GM21825 (cell line): Measurements from ENCODE around the gene ARPC5L.
A peak's percentile ranks its signal among the peaks of the same experiment; 100 is the strongest.
"Not testable (repeated sequence)": the region's sequence is repeated elsewhere in the genome, so short reads cannot be mapped to it uniquely, and the experiment has no call there.

ENCODE experiments used
- ATAC-seq: cut with Tn5 transposase; IDR thresholded peaks from one replicate; pipeline ENCODE4 v1.9.1; 2021; ENCODE audit warnings: mild to moderate bottlenecking, moderate library complexity; ENCODE audit not compliant: unreplicated experiment

ARPC5L gene

DNA sequence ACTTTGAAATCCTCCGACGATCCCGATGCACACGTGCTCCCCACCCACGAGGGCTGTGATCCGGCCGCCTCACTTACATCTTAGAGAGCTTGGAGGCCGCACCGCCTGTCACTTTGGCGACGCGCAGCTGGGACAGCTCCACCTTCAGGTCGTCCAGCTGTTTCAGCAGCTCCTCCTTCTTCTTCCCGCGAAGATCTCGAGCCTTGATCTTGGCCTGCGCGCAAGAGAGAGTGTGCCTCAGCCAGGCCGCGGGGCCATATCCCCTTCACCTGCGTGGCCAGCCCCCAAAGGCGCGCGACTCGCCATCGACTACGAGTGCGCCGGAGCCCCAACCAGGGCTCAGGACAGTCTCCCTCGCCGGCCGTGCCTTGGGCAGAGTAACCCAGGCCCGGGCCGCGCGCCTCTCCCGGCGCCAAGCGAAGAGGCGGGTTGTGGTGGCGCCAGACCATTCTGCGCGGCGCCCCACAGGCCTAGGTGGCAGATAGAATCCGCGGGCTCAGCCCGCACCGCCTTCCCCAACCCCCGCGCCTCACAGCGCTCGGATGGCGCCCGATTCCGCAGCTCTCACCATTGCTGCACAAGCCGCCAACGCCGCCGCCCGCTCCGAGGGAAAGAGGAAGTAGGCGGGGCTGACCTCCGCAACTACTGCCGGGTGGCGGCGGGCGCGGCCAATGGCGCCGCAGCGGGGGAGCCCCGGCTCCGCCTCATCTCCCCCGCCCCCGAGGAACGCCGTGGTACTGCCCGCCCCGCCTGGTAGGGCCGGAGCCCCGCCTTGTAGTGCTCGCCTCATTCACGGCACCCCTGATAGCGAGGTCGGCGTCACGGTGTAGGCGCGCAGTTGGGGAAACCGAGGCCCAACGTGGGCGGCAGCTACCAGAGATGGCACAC lies at the start of gene ARPC5L, which contains the start of gene RPL35:
Gene ARPC5L, plus strand, starts transcription at position 789 of the 888 bp plus-strand sequence. CDS start 7,161 bp downstream, outside the sequence.
Gene RPL35, minus strand, starts transcription at position 616 of the 888 bp plus-strand sequence. Its CDS starts 45 bp downstream, at position 571.
- peak; percentile 90 for ATAC-seq

DNA sequence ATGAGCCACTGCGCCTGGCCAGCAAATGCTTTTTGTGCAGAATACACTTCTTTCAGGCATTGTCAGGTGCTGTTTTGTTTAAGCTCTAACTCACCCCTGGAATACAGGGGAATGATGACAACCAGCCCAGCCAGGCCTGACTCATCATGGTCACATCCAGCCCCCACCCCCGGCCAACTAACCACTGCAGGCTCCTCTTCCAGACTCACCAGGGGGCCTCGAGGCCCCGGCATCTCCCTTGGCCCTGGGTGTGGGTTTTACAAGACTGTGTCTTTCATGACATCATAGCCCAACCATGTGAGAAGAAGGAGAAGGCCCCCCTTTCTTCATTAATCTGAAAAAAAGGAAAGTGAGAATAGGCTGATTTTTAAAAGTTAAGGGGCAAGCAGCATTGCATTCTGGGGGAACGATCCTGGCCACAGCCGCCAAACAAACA lies 49.5 kb upstream of the ARPC5L start:
- no peak for ATAC-seq

DNA sequence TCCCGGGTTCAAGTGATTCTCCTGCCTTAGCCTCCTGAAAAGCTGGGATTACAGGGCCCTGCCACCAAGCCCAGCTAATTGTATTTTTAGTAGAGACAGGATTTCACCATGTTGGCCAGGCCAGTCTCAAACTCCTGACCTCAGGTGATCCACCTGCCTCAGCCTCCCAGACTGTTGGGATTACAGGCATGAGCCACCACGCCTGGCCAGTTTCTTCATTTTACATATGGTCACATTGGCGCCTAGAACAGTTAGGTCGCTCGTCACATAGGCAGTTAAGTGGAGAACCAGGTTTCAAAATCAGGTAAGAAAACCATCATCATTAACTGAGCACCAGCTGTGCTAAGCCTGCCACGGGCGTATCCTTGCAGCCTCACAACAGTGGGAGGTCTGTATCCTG lies 48.9 kb upstream of the ARPC5L start:
- no peak for ATAC-seq

GRCh38 chr9:124813501-124814163 lies 48.3 kb upstream of the ARPC5L start:
- ATAC-seq = no peak

DNA sequence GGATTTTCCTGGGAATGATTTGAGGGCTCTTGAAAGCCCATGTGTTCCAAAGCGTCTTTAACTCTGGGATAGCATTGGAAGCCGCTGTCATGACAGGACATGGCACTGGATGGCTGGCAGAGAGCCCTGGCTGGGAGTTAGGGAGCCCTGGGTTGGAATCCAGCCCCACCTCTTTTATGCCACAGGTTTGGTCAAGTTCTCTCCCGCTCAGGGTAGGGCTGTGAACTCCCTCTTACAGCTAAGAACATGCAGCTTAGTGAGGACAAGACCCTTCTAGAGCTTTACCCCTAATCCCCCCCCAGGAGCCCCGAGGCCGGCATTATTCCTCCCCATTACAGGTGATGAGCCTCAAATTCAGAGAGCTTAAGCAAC lies 47.8 kb upstream of the ARPC5L start:
- no peak for ATAC-seq

GRCh38 chr9:124815601-124816000 lies 46.3 kb upstream of the ARPC5L start:
- ATAC-seq = no peak

DNA sequence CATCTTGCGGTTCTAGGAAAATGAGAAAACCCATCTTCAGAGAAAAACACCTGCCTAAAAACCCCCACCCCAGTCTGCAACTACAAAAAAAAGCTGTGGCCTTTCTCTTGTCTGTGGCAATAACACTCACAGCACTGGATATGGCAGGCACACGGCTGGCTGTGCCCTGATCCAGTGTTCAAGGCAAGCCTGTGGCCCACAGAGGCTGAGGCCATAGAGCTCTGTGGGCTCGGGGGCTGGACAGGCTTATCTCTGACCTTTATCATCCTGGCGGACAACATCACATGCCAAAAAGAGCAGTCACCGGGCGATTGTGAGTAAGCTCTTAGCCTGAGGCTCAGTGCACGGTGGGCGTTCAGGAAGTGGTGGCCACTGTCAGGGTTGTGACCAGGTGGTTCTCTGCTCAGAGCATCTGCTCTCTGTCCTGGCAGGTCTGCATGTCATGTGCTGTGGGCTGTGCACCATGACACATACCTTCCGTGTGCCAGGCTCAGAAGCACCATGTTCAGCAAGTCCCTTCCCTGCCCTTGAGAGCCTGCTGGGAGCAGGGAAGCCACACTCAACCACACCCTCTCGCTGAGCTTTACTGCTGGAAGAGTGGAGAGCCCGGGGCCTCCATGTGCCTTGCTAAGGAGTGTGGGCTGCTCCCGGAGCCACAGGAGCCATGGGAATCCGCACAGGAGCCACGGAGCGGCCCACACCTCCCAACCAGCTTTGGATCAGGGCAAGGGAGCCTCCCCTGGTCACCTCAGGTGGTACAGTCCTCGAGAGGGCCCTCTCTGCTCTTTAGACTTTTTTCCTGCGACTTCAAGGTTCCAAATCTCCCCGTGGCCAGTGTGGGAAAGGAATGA lies 43.3 kb upstream of the ARPC5L start:
- no peak for ATAC-seq

DNA sequence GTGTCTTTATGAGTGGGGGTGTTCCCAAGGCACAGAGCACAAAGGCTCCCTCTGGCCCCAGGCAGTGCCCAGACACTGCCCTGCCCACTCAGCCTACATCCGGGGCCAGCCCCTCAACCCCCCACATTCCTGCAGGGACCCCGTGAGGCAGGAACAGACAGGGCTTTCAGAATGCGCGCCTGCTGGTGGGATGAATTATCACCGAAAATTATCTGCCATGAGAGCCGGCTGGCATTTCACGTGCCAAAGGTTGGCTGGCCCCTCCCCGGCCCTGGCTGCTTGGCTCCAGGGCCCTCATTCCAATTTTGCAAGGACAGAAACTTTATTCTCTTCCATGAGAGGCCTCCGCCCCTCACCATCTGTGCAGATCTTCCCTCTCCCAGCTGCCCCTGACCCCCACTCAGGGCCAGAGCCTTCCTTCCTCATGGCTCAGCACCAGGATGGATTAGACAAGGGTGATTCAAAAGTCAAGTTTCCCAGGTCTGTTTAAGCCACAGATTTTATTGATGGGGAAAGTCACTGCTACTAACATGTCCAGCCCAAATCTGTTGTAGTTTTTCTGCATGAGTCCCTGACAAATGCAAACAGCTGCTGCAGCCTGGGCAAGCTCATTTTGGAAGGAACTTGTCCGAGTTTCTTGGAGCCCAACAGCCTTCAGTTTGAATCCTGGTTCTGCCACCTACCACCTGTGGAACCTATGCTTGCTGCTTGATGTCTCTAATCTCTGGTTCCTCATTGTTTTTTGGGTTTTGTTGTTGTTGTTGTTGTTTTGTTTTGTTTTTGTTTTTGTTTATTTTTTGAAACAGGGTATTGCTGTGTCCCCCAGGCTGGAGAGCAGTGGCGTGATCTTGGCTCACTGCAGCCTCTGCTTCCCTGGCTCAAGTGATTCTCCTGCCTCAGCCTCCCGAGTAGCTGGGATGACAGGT lies 41.0 kb upstream of the ARPC5L start:
- ATAC-seq = no peak

DNA sequence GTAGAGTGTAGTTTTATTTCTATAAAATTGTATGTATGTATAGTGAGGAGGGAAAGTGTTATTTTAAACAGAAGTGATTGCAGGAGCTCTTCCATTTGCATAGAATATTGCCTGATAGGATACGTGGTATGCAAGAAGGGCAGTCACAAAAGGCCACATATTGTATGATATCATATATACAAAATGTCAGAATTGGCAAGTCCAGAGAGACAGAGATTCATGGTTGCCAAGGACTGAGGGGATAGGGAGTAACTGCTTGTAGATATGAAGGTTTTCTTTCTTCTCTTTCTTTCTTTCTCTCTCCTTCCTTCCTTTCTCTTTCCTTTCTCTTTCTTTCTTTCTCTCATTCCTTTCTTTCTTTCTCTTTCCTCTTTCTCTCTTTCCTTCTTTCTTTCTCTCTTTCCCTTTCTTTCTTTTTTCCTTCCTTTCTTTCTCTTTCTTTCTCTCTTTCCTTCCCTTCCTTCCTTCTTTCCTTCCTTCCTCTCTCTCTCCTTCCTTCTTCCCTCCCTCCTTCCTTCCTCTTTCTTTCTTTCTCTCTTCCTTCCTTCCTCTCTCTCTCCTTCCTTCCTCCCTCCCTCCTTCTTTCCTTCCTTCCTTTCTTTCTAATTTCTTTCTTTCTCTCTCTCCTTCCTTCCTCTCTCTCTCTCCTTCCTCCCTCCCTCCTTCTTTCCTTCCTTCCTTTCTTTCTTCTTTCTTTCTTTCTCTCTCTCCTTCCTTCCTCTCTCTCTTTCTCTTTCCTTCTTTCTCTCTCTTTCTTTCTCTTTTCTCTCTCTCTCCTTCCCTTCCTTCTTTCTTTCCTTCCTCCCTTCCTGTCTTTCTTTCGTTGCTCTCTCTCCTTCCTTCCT lies 33.2 kb upstream of the ARPC5L start:
- ATAC-seq = no peak

GRCh38 chr9:124829334-124829669 lies 32.6 kb upstream of the ARPC5L start:
- ATAC-seq = no peak

- no peak for ATAC-seq
Observed at GRCh38 chr9:124830593-124830992, 31.3 kb upstream of the ARPC5L start.

DNA sequence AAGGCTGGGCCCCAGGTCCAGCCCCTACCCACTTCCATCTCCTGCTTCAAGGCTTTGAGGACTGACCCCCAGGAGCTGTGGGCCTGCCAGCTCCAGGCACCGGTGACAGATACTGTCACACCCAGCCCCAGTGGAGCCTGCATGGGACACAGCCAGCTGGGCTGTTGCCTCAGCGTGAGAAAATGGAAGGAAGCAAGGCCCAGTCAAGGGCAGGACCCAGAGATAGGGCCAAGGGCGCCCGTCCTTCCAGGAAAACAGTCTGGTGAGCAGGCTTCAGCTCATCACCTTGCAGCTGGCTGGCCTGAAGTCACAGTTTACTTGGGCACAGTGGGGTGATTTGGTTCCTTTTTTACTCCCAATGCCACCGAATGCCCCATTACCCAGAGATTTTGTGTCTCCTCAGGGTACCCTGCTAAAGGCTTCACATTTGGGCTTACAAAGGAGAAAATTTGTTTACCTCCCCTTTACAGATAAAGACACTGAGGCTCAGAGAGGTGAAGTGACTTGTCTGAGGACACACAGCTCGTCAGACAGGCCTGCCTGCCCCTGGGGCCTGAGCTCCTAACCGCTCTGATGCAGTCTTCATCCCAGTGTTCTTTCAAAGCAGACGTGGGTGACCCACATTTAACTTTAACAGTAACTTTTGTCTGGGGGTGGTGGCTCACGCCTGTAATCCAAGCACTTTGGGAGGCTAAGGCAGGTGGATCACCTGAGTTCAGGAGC lies 30.1 kb upstream of the ARPC5L start:
- no peak for ATAC-seq

DNA sequence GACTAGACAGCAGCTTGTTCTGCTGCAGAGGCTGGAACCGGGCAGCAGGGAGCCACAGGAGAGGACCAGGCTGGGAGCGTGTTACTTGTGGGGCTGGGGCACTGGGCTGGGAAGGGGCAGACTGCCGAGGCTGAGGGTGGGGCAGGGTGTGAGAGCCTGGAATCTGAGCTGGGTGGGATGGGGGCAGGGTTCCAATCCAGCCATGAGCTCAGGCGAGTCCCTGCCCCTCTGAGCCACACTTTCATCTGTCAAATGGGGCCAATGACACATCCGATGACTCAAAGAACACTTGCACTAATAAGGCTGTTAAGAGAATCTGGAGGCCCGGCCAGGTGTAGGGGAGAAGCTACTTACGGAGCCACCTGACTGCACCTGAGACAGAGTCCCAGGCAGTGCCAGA lies 27.3 kb upstream of the ARPC5L start:
- ATAC-seq = no peak

- no peak for ATAC-seq
Observed at GRCh38 chr9:124835026-124835557, 26.8 kb upstream of the ARPC5L start.

GRCh38 chr9:124838132-124838531 lies 23.8 kb upstream of the ARPC5L start:
- ATAC-seq = not testable (repeated sequence)

DNA sequence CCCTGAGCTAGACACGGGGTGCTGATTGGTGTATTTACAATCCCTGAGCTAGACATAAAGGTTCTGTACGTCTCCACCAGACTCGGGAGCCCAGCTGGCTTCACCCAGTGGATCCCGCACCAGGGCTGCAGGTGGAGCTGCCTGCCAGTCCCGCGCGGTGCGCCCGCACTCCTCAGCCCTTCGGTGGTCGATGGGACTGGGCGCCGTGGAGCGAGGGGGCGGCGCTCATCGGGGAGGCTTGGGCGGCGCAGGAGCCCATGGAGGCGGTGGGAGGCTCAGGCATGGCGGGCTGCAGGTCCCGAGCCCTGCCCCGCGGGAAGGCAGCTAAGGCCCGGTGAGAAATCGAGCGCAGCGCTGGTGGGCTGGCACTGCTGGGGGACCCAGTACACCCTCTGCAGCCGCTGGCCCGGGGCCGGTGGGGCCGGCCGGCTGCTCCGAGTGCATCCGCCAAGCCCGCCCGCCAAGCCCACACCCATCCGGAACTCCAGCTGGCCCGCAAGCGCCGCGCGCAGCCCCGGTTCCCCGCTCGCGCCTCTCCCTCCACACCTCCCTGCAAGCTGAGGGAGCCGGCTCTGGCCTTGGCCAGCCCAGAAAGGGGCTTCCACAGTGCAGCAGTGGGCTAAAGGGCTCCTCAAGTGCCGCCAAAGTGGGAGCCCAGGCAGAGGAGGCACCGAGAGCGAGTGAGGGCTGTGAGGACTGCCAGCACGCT lies 23.2 kb upstream of the ARPC5L start:
- ATAC-seq = not testable (repeated sequence)

DNA sequence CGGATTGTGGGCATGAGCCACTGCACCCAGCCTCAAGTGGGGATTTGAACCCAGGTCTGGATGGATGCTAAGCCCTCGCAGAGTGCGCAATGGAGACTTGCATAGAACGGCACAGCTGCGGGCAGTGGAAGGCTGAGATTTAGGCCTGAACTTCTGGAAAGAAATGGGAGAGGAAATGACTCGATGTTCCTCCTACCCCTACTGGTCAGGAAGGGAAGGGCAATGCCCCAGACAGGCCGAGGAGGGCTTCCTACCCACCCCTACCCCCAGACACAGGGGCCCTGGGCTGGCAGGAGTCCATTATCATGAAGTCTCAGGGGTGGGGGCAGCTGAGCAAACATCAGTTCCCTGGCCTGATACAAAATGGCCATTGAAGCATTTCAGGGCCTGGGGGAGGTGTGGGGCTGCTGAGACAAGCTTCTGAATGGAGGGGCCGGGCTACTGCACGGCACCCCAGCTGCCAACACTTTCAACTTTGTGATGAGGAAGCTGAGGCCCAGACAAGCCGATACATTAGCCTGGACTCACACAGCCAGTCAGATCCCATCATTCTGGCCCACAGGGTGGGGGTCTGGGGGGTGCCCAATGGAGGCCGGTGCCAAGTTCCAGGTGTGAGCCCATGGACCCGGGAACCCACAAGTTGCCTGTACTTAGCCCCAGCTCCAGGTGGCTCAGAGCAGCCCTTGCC lies 22.2 kb upstream of the ARPC5L start:
- no peak for ATAC-seq
